Activated naive CD4-positive, alpha-beta T cell treated with anti-CD3 and anti-CD28 coated beads for 36 hours (primary cell): Measurements from ENCODE around the gene TRPM3. TPM values are rescaled to one million over a fixed set of nuclear protein-coding genes. Genes with fewer than 3 reads are reported as not detected.
A peak's percentile ranks its signal among the peaks of the same experiment; 100 is the strongest.

Experiments
- CTCF ChIA-PET: fragments of 350-600 bp; sonication (Branson Sonifier 250); formaldehyde crosslinking; loops from one replicate; lab custom pipeline; 2021; ENCODE audit warnings: antibody characterized with exemption; lab: Charles Lee
- DNase-seq: peaks from one replicate; pipeline ENCODE4 v3.0.0-alpha.2; 2020
- H3K27ac Mint-ChIP-seq: one replicate; pipeline ENCODE4 v1.8.0; 2021; ENCODE audit warnings: mild to moderate bottlenecking, mixed read lengths
- H3K27me3 Mint-ChIP-seq: one replicate; pipeline ENCODE4 v1.8.0; 2021; ENCODE audit warnings: low read depth, mixed read lengths
- H3K36me3 Mint-ChIP-seq: one replicate; pipeline ENCODE4 v1.8.0; 2021; ENCODE audit warnings: low read depth, mixed read lengths
- H3K4me1 Mint-ChIP-seq: one replicate; pipeline ENCODE4 v1.8.0; 2021; ENCODE audit warnings: low read depth, mixed read lengths
- H3K4me3 Mint-ChIP-seq: one replicate; pipeline ENCODE4 v1.8.0; 2021; ENCODE audit warnings: mild to moderate bottlenecking, moderate library complexity, mixed read lengths
- H3K9me3 Mint-ChIP-seq: one replicate; pipeline ENCODE4 v1.8.0; 2021; ENCODE audit warnings: mixed read lengths
- intact Hi-C: fragments of 100-400 bp; cut with micrococcal nuclease; formaldehyde crosslinking; loops from one replicate; pipeline ENCODE4 v1.15.1; 2023
- total RNA-seq, 2 experiments: library from RNA; stranded (reverse); gene quantifications; one replicate each; pipeline ENCODE4 v1.2.3, GENCODE V29; 2021

The TRPM3 gene
- total RNA-seq, 2 experiments from 2014 or later, result 0.02 TPM; not detected in 1

- intact Hi-C loops, result loop anchor here (10.0 kb wide), 1 partner anchor 384 kb away; no protein-coding TSS in a partner anchor
- H3K4me1 Mint-ChIP-seq, result peaks cover 15% of the 10 kb centered on the region
- H3K9me3 Mint-ChIP-seq, result no peaks in the 10 kb centered on the region
- CTCF ChIA-PET, result no interaction called here
- no peak overlapping the region for H3K27ac Mint-ChIP-seq
- H3K4me3 Mint-ChIP-seq, result no peak overlapping the region
- peaks cover 4% of the 10 kb centered on the region for H3K27me3 Mint-ChIP-seq
- no peak for DNase-seq
- H3K36me3 Mint-ChIP-seq, result no peaks in the 10 kb centered on the region
Observed at GRCh38 chr9:70498866-70499265, 622.6 kb downstream of the TRPM3 start.

GRCh38 chr9:70496244-70496643 is 625.2 kb downstream of the TRPM3 start:
- no peaks in the 10 kb centered on the region for H3K36me3 Mint-ChIP-seq
- no peak overlapping the region for H3K4me3 Mint-ChIP-seq
- no peak overlapping the region for H3K27ac Mint-ChIP-seq
- H3K4me1 Mint-ChIP-seq, result peaks cover 17% of the 10 kb centered on the region
- CTCF ChIA-PET, result interaction anchor here (1.2 kb wide), 1 partner anchor 14 kb away, joined by 5 read pairs; no protein-coding TSS in a partner anchor
- H3K9me3 Mint-ChIP-seq, result no peaks in the 10 kb centered on the region
- intact Hi-C loops, result loop anchor here (10.0 kb wide), 1 partner anchor 381 kb away; no protein-coding TSS in a partner anchor
- no peak for DNase-seq
- H3K27me3 Mint-ChIP-seq, result peaks cover 4% of the 10 kb centered on the region

- CTCF ChIA-PET, result interaction anchor here (0.8 to 1.5 kb wide), 5 partner anchors 14 to 384 kb away, joined by 3 to 5 read pairs (median 3); no protein-coding TSS in a partner anchor
- Mint-ChIP-seq H3K27ac (no peak overlapping the region), H3K4me1 (peaks cover 17% of the 10 kb centered on the region), H3K4me3 (no peak overlapping the region), H3K9me3 (no peaks in the 10 kb centered on the region), H3K36me3 (no peaks in the 10 kb centered on the region), H3K27me3 (peaks cover 4% of the 10 kb centered on the region)
- intact Hi-C loops, result loop anchor here (10.0 kb wide), 1 partner anchor 381 kb away; no protein-coding TSS in a partner anchor
- no peak for DNase-seq
Observed at GRCh38 chr9:70495514-70495913, 625.9 kb downstream of the TRPM3 start.

- H3K27me3 Mint-ChIP-seq, result peaks cover 4% of the 10 kb centered on the region
- no peaks in the 10 kb centered on the region for H3K9me3 Mint-ChIP-seq
- H3K4me1 Mint-ChIP-seq, result peaks cover 17% of the 10 kb centered on the region
- H3K36me3 Mint-ChIP-seq, result no peaks in the 10 kb centered on the region
- intact Hi-C loops, result loop anchor here (5.0 to 10.0 kb wide), 2 partner anchors 379 to 522 kb away; no protein-coding TSS in a partner anchor
- no peak for DNase-seq
- H3K4me3 Mint-ChIP-seq, result no peak overlapping the region
- CTCF ChIA-PET, result interaction anchor here (1.1 to 1.5 kb wide), 4 partner anchors 16 to 383 kb away, joined by 3 to 4 read pairs (median 3); no protein-coding TSS in a partner anchor
- peak overlapping the region; percentile 6 for H3K27ac Mint-ChIP-seq
Observed at GRCh38 chr9:70494221-70494620, 627.2 kb downstream of the TRPM3 start.

- Mint-ChIP-seq H3K27me3 (peaks cover 4% of the 10 kb centered on the region), H3K36me3 (no peaks in the 10 kb centered on the region), H3K9me3 (no peaks in the 10 kb centered on the region), H3K4me3 (no peak overlapping the region), H3K4me1 (peaks cover 17% of the 10 kb centered on the region), H3K27ac (no peak overlapping the region)
- CTCF ChIA-PET, result interaction anchor here (1.1 to 3.7 kb wide), 2 partner anchors 26 to 152 kb away, joined by 4 to 8 read pairs; no protein-coding TSS in a partner anchor
- DNase-seq, result no peak
- intact Hi-C loops, result loop anchor here (5.0 to 10.0 kb wide), 2 partner anchors 378 to 521 kb away; no protein-coding TSS in a partner anchor
Observed at GRCh38 chr9:70493029-70493428, 628.4 kb downstream of the TRPM3 start.

GRCh38 chr9:70492319-70492777 is 629.1 kb downstream of the TRPM3 start:
- H3K4me3 Mint-ChIP-seq, result no peak overlapping the region
- DNase-seq, result no peak
- peaks cover 17% of the 10 kb centered on the region for H3K4me1 Mint-ChIP-seq
- H3K36me3 Mint-ChIP-seq, result no peaks in the 10 kb centered on the region
- H3K9me3 Mint-ChIP-seq, result no peaks in the 10 kb centered on the region
- H3K27me3 Mint-ChIP-seq, result peaks cover 4% of the 10 kb centered on the region
- no peak overlapping the region for H3K27ac Mint-ChIP-seq
- intact Hi-C loops, result loop anchor here (5.0 to 10.0 kb wide), 2 partner anchors 378 to 520 kb away; no protein-coding TSS in a partner anchor
- CTCF ChIA-PET, result interaction anchor here (0.7 to 3.7 kb wide), 2 partner anchors 14 to 151 kb away, joined by 3 to 8 read pairs; no protein-coding TSS in a partner anchor

GRCh38 chr9:70491426-70492318 is 629.7 kb downstream of the TRPM3 start:
- peaks cover 4% of the 10 kb centered on the region for H3K27me3 Mint-ChIP-seq
- H3K9me3 Mint-ChIP-seq, result no peaks in the 10 kb centered on the region
- H3K4me3 Mint-ChIP-seq, result no peak overlapping the region
- H3K27ac Mint-ChIP-seq, result no peak overlapping the region
- H3K36me3 Mint-ChIP-seq, result no peaks in the 10 kb centered on the region
- peaks cover 17% of the 10 kb centered on the region for H3K4me1 Mint-ChIP-seq
- no peak for DNase-seq
- intact Hi-C loops, result loop anchor here (2.0 to 10.0 kb wide), 4 partner anchors 111 to 519 kb away; no protein-coding TSS in a partner anchor
- CTCF ChIA-PET, result interaction anchor here (0.7 to 3.7 kb wide), 3 partner anchors 8 to 151 kb away, joined by 3 to 8 read pairs (median 3); no protein-coding TSS in a partner anchor

DNA sequence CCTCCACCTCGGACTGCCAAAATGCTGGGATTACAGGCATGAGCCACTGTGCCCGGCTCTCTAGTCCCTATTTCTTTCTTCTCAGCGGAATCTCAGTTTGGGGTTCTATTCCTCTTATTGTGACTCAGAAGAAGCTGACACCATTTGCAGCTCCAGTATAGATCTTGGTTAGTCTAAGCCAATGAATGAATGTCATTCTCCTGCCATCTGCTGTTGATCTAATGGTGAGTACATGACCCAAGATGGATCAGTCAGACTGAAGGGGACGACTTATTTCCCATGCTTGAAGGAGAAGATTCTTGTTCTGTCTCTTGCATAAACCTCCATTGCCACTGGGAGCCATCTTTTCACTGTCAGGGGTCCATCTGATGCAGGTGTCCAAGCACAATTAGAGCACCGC is 630.9 kb downstream of the TRPM3 start:
- Mint-ChIP-seq H3K27ac (no peak overlapping the region), H3K4me3 (no peak overlapping the region), H3K27me3 (peaks cover 4% of the 10 kb centered on the region), H3K9me3 (no peaks in the 10 kb centered on the region), H3K36me3 (no peaks in the 10 kb centered on the region), H3K4me1 (peaks cover 20% of the 10 kb centered on the region)
- intact Hi-C loops, result loop anchor here (2.0 to 10.0 kb wide), 4 partner anchors 112 to 518 kb away; no protein-coding TSS in a partner anchor
- CTCF ChIA-PET, result interaction anchor here (0.6 to 3.7 kb wide), 4 partner anchors 9 to 164 kb away, joined by 3 to 8 read pairs (median 4); no protein-coding TSS in a partner anchor
- no peak for DNase-seq

GRCh38 chr9:70488793-70489105 is 632.7 kb downstream of the TRPM3 start:
- no peak for DNase-seq
- Mint-ChIP-seq H3K36me3 (no peaks in the 10 kb centered on the region), H3K9me3 (no peaks in the 10 kb centered on the region), H3K4me1 (peaks cover 15% of the 10 kb centered on the region), H3K27ac (no peak overlapping the region), H3K4me3 (no peak overlapping the region), H3K27me3 (no peaks in the 10 kb centered on the region)
- intact Hi-C loops, result loop anchor here (5.0 kb wide), 1 partner anchor 136 kb away; no protein-coding TSS in a partner anchor
- CTCF ChIA-PET, result interaction anchor here (0.7 to 1.1 kb wide), 3 partner anchors 53 to 149 kb away, joined by 3 to 4 read pairs (median 3); no protein-coding TSS in a partner anchor

DNA sequence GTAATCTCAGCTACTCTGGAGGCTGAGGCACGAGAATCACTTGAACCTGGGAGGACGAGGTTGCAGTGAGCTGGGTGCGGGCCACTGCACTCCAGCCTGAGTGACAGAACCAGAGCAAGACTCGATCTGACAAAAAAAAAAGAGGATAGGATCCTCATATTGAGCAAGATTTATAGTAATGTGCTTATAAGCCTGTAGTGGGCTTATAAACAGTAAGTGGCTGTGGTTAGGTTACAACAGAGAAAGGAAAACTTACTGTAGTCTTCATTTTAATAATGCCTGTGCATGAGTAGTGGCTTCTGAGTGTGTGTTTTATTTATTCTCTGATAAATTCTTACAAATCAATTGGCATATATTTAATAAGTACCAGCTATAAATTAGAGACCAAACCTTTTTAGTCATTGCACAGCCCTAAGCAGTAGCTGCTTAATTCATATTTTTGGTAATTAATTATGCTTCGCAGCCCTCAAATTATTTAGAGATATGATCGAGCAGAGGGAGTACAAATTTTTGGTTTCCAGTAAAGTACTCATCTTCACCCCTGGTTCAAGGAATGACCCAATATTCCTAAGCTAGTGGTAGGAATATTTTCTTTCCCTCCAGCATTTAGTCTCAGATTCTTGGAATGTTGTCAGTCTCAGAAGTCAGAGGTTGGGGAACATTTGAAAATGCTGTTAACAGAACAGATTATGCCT is 633.2 kb downstream of the TRPM3 start:
- DNase-seq, result no peak
- Mint-ChIP-seq H3K27ac (no peak overlapping the region), H3K36me3 (no peaks in the 10 kb centered on the region), H3K27me3 (no peaks in the 10 kb centered on the region), H3K4me1 (peaks cover 17% of the 10 kb centered on the region), H3K9me3 (no peaks in the 10 kb centered on the region), H3K4me3 (no peak overlapping the region)
- intact Hi-C loops, result loop anchor here (5.0 kb wide), 1 partner anchor 136 kb away; no protein-coding TSS in a partner anchor
- CTCF ChIA-PET, result interaction anchor here (0.6 to 1.1 kb wide), 4 partner anchors 52 to 190 kb away, joined by 3 to 4 read pairs (median 3); no protein-coding TSS in a partner anchor

DNA sequence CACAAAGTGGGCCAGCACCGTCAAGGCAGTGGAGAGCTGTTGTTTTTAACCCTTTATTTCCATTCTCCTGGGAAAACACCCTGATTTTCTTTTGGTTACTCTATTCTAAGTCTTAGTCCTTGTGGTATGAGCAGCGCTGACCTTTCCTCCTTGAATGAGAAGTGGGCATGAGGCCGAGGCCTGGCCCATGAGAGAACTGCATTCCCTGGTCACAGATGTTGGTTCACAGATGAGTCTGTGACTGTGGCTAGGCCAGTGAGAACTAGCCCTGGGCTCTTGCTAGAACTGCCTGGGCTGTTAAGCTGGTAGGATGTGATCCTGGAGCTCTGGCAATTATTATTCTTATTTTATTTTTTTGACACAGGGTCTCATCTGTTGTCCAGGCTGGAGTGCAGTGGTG is 635.3 kb downstream of the TRPM3 start:
- intact Hi-C loops, result loop anchor here (5.0 kb wide), 1 partner anchor 134 kb away; no protein-coding TSS in a partner anchor
- H3K27me3 Mint-ChIP-seq, result no peaks in the 10 kb centered on the region
- no peak overlapping the region for H3K4me3 Mint-ChIP-seq
- no peak overlapping the region for H3K27ac Mint-ChIP-seq
- DNase-seq, result no peak
- peaks cover 17% of the 10 kb centered on the region for H3K4me1 Mint-ChIP-seq
- no peaks in the 10 kb centered on the region for H3K36me3 Mint-ChIP-seq
- H3K9me3 Mint-ChIP-seq, result no peaks in the 10 kb centered on the region
- CTCF ChIA-PET, result interaction anchor here (1.6 kb wide), 1 partner anchor 116 kb away, joined by 3 read pairs; no protein-coding TSS in a partner anchor
